Thyroid gland (tissue), 4 donors: ENCODE measurements around the gene PLEKHJ1. TPM values are rescaled to one million over a fixed set of nuclear protein-coding genes. Genes with fewer than 3 reads are reported as not detected.
"Not testable (repeated sequence)": the region's sequence is repeated elsewhere in the genome, so short reads cannot be mapped to it uniquely, and the experiment has no call there.

Source experiments
- DNase-seq, 2 donors: peaks; one replicate each; pipeline ENCODE4 v3.0.0-alpha.2; 2019
- H3K27ac ChIP-seq, 3 donors: fragments of 200-600 bp; sonication (generic); 1 replicate in 2 of 3; 2 replicates in 1 of 3; pipeline ENCODE4 v1.5.1; 2016 to 2019; ENCODE audit warnings: mild to moderate bottlenecking in 1 of 3, moderate library complexity in 1 of 3
- H3K27me3 ChIP-seq: fragments of 200-600 bp; sonication (generic); one replicate; pipeline ENCODE4 v1.5.1; 2019
- H3K36me3 ChIP-seq, 2 donors: fragments of 200-600 bp; sonication (generic); one replicate each; pipeline ENCODE4 v1.5.1; 2016 to 2019
- H3K4me1 ChIP-seq, 2 donors: fragments of 200-600 bp; sonication (generic); one replicate each; pipeline ENCODE4 v1.5.1; 2017 to 2019
- H3K4me3 ChIP-seq, 3 donors: fragments of 200-600 bp; sonication (generic); replicated peaks in 1 of 3; 1 replicate in 2 of 3; 2 replicates in 1 of 3; pipeline ENCODE4 v1.5.1; 2016; ENCODE audit warnings: mild to moderate bottlenecking in 1 of 3
- H3K9me3 ChIP-seq: fragments of 200-600 bp; sonication (generic); one replicate; pipeline ENCODE4 v1.5.1; 2017
- POLR2A ChIP-seq, 2 donors: fragments of 450-650 bp; IDR thresholded peaks; one replicate each; pipeline ENCODE4 v1.6.1; 2017; ENCODE audit warnings: antibody characterized with exemption in 2 of 2, mild to moderate bottlenecking in 2 of 2, moderate library complexity in 1 of 2
- WGBS, 2 donors: methylation state at CpG; one replicate each; pipeline ENCODE4 v1.1.5; 2017; 5-methylcytosine and 5-hydroxymethylcytosine counted together
- intact Hi-C: fragments of 100-400 bp; cut with DNase I; formaldehyde crosslinking; loops from one replicate; pipeline ENCODE4 v1.15.1; 2023
- total RNA-seq, 4 donors: library from RNA; depleted of rRNA; stranded (reverse); fragments of >200 nt; gene quantifications; one replicate each; pipeline ENCODE4 v1.2.3, GENCODE V29; 2016
- TF ChIP-seq, protein P1 (sequence below), 6 experiments: fragments of 200-600 bp in 3 of 6; fragments of 450-650 bp in 3 of 6; sonication (generic) in 3 of 6; IDR thresholded peaks; one replicate each; pipeline ENCODE4 v1.5.1; 2016 to 2019; ENCODE audit warnings: antibody characterized with exemption in 6 of 6, mild to moderate bottlenecking in 2 of 6, inconsistent platforms in 1 of 6, moderate library complexity in 1 of 6

PLEKHJ1 gene, protein sequence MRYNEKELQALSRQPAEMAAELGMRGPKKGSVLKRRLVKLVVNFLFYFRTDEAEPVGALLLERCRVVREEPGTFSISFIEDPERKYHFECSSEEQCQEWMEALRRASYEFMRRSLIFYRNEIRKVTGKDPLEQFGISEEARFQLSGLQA
- 100 to 1,000 TPM in 3 of 4 donors, 10 to 100 TPM in 1; 86.7 to 179 (median 131) TPM for total RNA-seq

DNA sequence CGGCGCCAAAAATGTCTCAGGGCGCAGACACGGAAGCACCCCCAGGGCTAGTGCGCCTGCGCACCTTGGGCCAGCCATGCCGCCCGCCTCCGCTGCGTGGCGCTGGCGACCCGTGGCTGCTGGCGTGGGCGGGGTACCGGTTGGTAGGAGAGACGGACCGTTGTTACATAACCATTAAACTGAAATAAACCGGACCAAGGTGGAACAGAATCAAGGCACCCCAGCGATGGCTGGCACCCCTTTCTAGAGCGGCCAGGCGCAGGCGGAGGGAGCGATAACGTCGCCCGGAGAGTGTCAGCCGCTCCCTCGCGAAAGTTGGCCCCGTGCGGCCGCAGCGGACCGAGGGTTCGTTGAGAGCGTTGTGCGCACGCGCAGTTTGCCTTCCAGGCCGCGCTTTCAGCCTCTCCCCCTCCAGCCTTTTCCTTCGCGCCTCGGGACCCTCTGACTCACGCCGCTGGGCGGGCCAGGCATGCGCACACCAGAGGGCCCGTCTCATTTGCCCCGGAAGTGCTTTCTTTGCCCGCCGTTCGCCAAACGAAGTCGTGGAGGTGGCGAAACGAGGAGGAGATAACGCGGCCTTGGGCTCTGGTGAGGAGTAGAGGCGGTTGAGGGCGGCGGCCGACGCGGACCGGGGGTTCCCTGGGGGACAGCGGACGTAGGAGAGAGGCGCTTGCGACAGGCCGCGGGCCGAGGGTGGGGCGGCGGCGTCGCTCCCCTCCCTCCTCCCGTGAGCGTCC is at the start of gene PLEKHJ1, which contains the start of gene SF3A2:
TSS of gene PLEKHJ1 (minus strand) at position 16 of the 737 bp plus-strand sequence. CDS start 81 bp downstream, outside the sequence.
TSS of gene SF3A2 (plus strand) at position 511 of the 737 bp plus-strand sequence. CDS start 6,595 bp downstream, outside the sequence.
- TF ChIP-seq POLR2A (IDR thresholded peaks at IDR 0.05) = peak in 1 of 2 donors; percentile 70
- TF ChIP-seq, protein P1, sequence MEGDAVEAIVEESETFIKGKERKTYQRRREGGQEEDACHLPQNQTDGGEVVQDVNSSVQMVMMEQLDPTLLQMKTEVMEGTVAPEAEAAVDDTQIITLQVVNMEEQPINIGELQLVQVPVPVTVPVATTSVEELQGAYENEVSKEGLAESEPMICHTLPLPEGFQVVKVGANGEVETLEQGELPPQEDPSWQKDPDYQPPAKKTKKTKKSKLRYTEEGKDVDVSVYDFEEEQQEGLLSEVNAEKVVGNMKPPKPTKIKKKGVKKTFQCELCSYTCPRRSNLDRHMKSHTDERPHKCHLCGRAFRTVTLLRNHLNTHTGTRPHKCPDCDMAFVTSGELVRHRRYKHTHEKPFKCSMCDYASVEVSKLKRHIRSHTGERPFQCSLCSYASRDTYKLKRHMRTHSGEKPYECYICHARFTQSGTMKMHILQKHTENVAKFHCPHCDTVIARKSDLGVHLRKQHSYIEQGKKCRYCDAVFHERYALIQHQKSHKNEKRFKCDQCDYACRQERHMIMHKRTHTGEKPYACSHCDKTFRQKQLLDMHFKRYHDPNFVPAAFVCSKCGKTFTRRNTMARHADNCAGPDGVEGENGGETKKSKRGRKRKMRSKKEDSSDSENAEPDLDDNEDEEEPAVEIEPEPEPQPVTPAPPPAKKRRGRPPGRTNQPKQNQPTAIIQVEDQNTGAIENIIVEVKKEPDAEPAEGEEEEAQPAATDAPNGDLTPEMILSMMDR (IDR thresholded peaks at IDR 0.05) = peak; percentile 97 to 100 (median 99)
- Histone ChIP-seq H3K27ac (peak within 1 kb of the TSS; percentile 96 to 99 (median 98)), H3K36me3 (peaks cover 6 to 12% of the 10 kb centered on the region in 2 donors), H3K9me3 (no peaks in the 10 kb centered on the region), H3K4me3 (peak within 1 kb of the TSS; percentile 70 to 92 (median 86)), H3K27me3 (no peaks in the 10 kb centered on the region), H3K4me1 (peaks cover 50 to 61% of the 10 kb centered on the region in 2 donors)
- DNase-seq = peak; percentile 95 to 96
- WGBS, 2 donors = 0% methylated on average over 6 to 70 of the region's 80 CpGs
- intact Hi-C loops = loop anchor here (2.0 to 5.0 kb wide), 2 partner anchors 34 to 96 kb away; no protein-coding TSS in a partner anchor

DNA sequence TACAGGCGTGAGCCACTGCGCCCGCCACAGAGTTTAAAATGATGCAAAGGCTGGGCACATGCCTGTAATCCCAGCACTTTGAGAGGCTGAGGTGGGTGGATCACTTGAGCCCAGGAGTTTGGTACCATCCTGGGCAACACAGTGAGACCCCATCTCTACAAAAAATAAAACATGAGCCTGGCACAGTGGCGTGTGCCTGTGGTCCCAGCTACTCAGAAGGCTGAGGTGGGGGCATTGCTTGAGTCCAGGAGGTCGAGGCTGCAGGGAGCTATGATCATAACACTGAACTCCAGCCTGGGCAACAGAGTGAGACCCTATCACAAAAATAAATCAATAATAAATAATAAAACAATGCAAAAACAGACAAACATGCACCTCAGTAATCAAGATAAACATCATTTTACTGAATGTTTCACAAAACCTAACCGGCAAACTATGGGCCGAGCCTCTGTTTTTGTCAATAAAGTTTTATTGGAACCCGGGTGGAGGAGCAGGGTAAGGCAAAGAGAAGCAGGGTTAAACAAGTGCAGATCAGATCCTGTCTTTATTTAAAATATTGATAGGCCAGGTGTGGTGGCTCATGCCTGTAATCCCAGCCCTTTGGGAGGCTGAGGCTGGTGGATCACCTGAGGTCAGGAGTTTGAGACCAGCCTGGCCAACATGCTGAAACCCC is 47.8 kb upstream of the PLEKHJ1 start:
- H3K4me1 ChIP-seq = peaks cover 0 to 11% of the 10 kb centered on the region in 2 donors
- intact Hi-C loops = no loop called here
- no peak overlapping the region for H3K27ac ChIP-seq
- 94 to 97% methylated on average over 7 to 8 of the region's 8 CpGs for WGBS, 2 donors
- H3K36me3 ChIP-seq = no peaks in the 10 kb centered on the region
- no peak for TF ChIP-seq POLR2A (IDR thresholded peaks at IDR 0.05)
- TF ChIP-seq, protein P1 (IDR thresholded peaks at IDR 0.05) = no peak
- H3K9me3 ChIP-seq = no peaks in the 10 kb centered on the region
- no peak for DNase-seq
- no peaks in the 10 kb centered on the region for H3K27me3 ChIP-seq
- no peak overlapping the region for H3K4me3 ChIP-seq

DNA sequence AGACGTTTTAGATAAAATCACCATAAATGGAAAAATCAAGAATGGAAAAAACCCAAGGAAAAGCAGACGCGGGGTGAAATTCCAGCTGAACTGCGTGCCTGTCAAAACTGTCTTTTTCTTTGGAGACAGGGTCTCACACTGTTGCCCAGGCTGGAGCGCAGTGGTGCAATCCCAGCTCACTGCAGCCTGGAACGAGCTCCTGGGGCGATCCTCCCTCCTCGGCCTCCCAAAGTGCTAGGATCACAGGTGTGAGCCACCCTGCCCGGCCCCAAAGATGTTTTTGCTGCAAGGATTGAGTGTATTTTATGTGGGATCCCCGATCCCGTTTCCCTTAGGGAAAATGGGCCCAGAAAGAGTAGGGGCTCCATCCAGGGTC is 46.7 kb upstream of the PLEKHJ1 start:
- 70 to 72% methylated on average over 11 of the region's 11 CpGs for WGBS, 2 donors
- H3K9me3 ChIP-seq = no peaks in the 10 kb centered on the region
- no peak overlapping the region for H3K4me3 ChIP-seq
- no peak for TF ChIP-seq POLR2A (IDR thresholded peaks at IDR 0.05)
- TF ChIP-seq, protein P1 (IDR thresholded peaks at IDR 0.05) = no peak
- no peak overlapping the region for H3K27ac ChIP-seq
- H3K27me3 ChIP-seq = no peaks in the 10 kb centered on the region
- intact Hi-C loops = no loop called here
- no peaks in the 10 kb centered on the region for H3K36me3 ChIP-seq
- peaks cover 0 to 11% of the 10 kb centered on the region in 2 donors for H3K4me1 ChIP-seq
- DNase-seq = no peak

DNA sequence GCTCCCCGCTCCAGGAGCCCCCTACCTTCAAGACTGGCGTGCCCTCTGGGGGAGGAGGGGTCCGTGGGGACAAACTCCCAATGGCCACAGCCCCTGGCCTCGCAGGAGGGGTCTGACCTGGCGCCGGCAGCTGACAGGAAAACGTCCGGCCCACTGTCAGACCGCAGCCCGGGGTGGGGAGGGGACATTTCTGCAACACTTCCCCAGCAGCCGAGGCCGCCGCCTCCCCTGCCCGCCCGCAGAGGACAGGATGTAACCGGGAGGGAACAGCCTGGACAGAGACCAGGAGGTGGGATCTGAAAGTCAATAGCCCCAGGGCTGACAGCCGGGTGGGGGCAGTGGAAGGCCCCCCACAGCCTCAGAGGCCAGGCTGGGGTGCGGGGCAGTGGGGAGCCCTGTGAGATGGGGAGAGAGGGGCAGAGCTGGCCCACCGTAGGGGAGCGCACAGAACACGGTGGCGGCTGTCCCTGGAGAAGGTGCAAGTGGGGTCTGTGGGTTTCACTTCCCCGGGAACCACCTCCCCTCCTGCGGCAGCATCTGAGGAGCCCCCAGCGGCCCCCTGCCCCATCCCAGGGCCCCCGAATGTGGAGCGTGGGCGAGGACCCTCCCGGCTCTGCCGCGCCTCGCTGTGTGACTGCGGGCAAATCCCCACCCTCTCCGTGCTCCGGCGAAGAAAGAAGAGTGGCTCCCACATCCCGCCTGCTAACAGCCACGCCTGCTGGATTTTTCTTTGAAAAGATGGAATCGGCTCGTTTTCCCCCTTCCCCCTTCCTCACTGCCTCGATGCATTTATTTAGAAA is 46.1 kb upstream of the PLEKHJ1 start, which contains the start of gene PEAK3:
TSS of gene PEAK3 (minus strand) at position 114 of the 800 bp plus-strand sequence. CDS start 1,244 bp downstream, outside the sequence.
- Histone ChIP-seq H3K27me3 (no peaks in the 10 kb centered on the region), H3K27ac (peak within 1 kb of the TSS in 1 of 3 donors; percentile 28), H3K9me3 (no peaks in the 10 kb centered on the region), H3K36me3 (no peaks in the 10 kb centered on the region), H3K4me3 (peak within 1 kb of the TSS in 1 of 3 donors; percentile 15), H3K4me1 (peaks cover 0 to 11% of the 10 kb centered on the region in 2 donors)
- TF ChIP-seq, protein P1 (IDR thresholded peaks at IDR 0.05) = no peak
- peak in 1 of 2 donors; percentile 12 for TF ChIP-seq POLR2A (IDR thresholded peaks at IDR 0.05)
- DNase-seq = peak; percentile 50
- 17 to 26% methylated on average over 13 to 15 of the region's 41 CpGs for WGBS, 2 donors
- intact Hi-C loops = no loop called here

DNA sequence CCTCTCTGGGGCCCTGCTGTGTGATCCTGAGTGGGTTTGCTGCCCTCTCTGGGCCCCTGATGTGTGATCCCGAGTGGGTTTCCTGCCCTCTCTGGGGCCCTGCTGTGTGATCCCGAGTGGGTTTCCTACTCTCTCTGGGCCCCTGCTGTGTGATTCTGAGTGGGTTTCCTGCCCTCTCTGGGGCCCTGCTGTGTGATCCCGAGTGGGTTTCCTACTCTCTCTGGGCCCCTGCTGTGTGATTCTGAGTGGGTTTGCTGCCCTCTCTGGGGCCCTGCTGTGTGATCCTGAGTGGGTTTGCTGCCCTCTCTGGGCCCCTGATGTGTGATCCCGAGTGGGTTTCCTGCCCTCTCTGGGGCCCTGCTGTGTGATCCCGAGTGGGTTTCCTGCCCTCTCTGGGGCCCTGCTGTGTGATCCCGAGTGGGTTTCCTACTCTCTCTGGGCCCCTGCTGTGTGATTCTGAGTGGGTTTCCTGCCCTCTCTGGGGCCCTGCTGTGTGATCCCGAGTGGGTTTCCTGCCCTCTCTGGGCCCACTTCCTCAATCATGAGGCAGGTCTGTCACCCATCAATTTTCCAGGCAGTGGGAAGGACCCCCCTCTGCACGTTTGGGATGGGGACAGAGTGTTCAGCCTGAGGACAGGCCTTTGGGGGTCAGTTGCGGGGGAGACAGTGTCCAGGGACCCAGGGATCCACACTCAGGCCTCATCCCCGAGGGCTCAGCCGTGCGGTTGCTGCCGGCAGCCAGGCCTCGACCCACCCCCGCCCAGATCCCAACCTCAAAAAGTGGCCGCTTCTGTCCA is 45.3 kb upstream of the PLEKHJ1 start:
- intact Hi-C loops = not testable (repeated sequence)

More for the DNA sequence above, 45.3 kb upstream of the PLEKHJ1 start:
- not testable (repeated sequence) for DNase-seq, H3K27me3 ChIP-seq, H3K9me3 ChIP-seq, H3K36me3 ChIP-seq, H3K4me3 ChIP-seq
- H3K27ac ChIP-seq = peak overlapping the region in 1 of 3 donors; percentile 28
- H3K4me1 ChIP-seq = peaks cover 0 to 11% of the 10 kb centered on the region in 2 donors
- WGBS, 2 donors = 25% methylated on average over 2 of the region's 16 CpGs; no CpG with 5 or more reads in 1 of the 2 donors
